Suprapubic skin (tissue), 4 donors: ENCODE data around the gene ZNF536. TPM values are rescaled to one million over a fixed set of nuclear protein-coding genes. Genes with fewer than 3 reads are reported as not detected.

ENCODE experiments used
- DNase-seq, 2 donors: peaks; one replicate each; pipeline ENCODE4 v3.0.0-alpha.2; 2019; ENCODE audit warnings: low spot score in 2 of 2
- H3K27ac ChIP-seq: fragments of 200-600 bp; sonication (generic); one replicate; pipeline ENCODE4 v1.5.1; 2019
- H3K27me3 ChIP-seq: fragments of 200-600 bp; sonication (generic); one replicate; pipeline ENCODE4 v1.5.1; 2019
- H3K36me3 ChIP-seq: fragments of 200-600 bp; sonication (generic); one replicate; pipeline ENCODE4 v1.5.1; 2019
- H3K4me1 ChIP-seq: fragments of 200-600 bp; sonication (generic); one replicate; pipeline ENCODE4 v1.5.1; 2019
- H3K4me3 ChIP-seq: fragments of 200-600 bp; sonication (generic); one replicate; pipeline ENCODE4 v1.5.1; 2019; ENCODE audit warnings: mild to moderate bottlenecking
- H3K9me3 ChIP-seq: fragments of 200-600 bp; sonication (generic); one replicate; pipeline ENCODE4 v1.5.1; 2019
- CTCF ChIP-seq, 2 donors: fragments of 200-600 bp in 1 of 2; fragments of 450-650 bp in 1 of 2; sonication (generic) in 1 of 2; IDR thresholded peaks; one replicate each; pipeline ENCODE4 v1.5.1; 2016 to 2019; ENCODE audit warnings: antibody characterized with exemption in 2 of 2, mild to moderate bottlenecking in 1 of 2, moderate library complexity in 1 of 2
- EP300 ChIP-seq: sonication (generic); formaldehyde crosslinking; IDR thresholded peaks from one replicate; pipeline ENCODE4 v1.6.1; 2017; ENCODE audit warnings: antibody characterized with exemption
- POLR2A ChIP-seq, 2 donors: fragments of 450-650 bp; IDR thresholded peaks; one replicate each; pipeline ENCODE4 v1.6.1; 2017; ENCODE audit warnings: antibody characterized with exemption in 2 of 2, mild to moderate bottlenecking in 2 of 2, moderate library complexity in 2 of 2
- POLR2AphosphoS5 ChIP-seq, 3 donors: sonication (generic); formaldehyde crosslinking; IDR thresholded peaks; one replicate each; pipeline ENCODE4 v1.6.1; 2017; ENCODE audit warnings: antibody characterized with exemption in 3 of 3
- WGBS: methylation state at CpG from one replicate; pipeline ENCODE4 v1.1.5; 2018; 5-methylcytosine and 5-hydroxymethylcytosine counted together
- total RNA-seq, 4 donors: library from RNA; depleted of rRNA; stranded (reverse); fragments of >200 nt; gene quantifications; one replicate each; pipeline ENCODE4 v1.1.0, GENCODE V29; 2016

Gene ZNF536
- total RNA-seq, 4 donors from 2014 or later: 0.10 to 1.5 (median 0.51) TPM

DNA sequence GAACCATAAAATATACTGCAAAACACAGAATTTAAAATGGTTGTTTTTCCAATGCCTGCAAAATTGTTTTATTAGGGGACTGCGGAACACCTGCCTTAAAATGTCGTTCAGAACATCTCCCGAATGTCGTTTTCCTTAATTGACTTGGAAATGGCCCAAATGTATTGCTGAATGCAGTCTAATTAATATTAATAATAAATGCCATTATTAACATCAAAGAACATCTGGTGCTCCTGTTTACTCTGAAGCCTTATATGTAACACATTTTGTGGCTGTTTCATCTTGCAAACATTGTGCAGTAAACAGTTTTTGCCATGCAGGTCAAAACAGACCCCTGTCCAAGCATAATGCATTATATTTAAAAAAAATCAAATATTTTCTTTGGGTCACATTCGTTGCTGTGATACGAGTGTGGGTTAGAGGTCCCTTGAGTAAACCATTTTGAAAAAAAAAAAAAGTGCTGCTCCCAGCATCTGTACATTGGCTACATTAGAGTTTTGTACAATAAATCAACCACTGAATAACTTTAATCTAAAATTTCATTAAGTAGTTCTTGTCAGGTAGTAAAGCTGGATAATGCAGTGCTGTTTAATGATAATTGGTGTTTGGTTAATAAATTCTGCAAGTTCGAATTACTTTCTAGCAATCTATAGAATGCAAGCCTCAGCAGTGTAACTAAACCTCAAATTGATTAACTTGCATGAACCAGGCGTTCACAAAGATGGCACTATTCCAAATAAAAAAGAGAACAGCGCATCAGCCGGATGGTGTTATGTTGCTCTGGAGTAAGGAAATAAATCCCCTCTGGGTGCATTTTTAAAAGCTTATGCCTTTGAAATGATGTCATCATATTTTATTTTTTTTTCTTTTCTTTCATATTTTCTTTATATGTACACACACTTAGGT is 140.2 kb downstream of the ZNF536 start:
- Histone ChIP-seq H3K4me1 (peaks cover 3% of the 10 kb centered on the region), H3K27ac (no peak overlapping the region), H3K36me3 (no peaks in the 10 kb centered on the region), H3K4me3 (no peak overlapping the region), H3K27me3 (peaks cover 7% of the 10 kb centered on the region), H3K9me3 (no peaks in the 10 kb centered on the region)
- no peak for TF ChIP-seq EP300
- no peak for DNase-seq
- WGBS: 34% methylated on average over 10 of the region's 10 CpGs

DNA sequence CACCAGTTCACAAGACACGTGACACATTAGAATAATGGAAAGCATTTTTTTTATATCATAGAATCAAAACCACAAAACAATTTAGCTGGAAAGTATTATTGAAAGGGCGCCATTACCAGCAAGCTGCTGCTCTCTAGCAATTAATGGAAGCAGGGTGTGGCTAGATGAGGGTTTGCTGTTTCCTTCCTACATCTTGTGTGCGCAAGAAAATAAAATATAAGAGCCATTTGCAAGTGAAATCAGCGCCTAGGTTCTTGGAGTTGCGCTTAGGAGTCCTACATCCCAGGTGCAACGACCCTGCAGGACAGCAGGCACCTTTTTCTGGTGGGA is 140.9 kb downstream of the ZNF536 start:
- Histone ChIP-seq H3K27me3 (peaks cover 6% of the 10 kb centered on the region), H3K36me3 (no peaks in the 10 kb centered on the region), H3K9me3 (no peaks in the 10 kb centered on the region), H3K27ac (no peak overlapping the region), H3K4me1 (peaks cover 3% of the 10 kb centered on the region), H3K4me3 (no peak overlapping the region)
- WGBS: 48% methylated on average over 6 of the region's 6 CpGs
- TF ChIP-seq POLR2AphosphoS5 (IDR thresholded peaks at IDR 0.05) (no peak), EP300 (no peak), CTCF (IDR thresholded peaks at IDR 0.05) (no peak), POLR2A (IDR thresholded peaks at IDR 0.05) (no peak)
- DNase-seq: no peak

GRCh38 chr19:30516111-30516510 is 143.9 kb downstream of the ZNF536 start:
- no peak for DNase-seq
- Histone ChIP-seq H3K36me3 (no peaks in the 10 kb centered on the region), H3K4me3 (no peak overlapping the region), H3K4me1 (peaks cover 3% of the 10 kb centered on the region), H3K9me3 (no peaks in the 10 kb centered on the region), H3K27ac (no peak overlapping the region), H3K27me3 (peaks cover 3% of the 10 kb centered on the region)
- 91% methylated on average over 6 of the region's 6 CpGs for WGBS
- TF ChIP-seq POLR2AphosphoS5 (IDR thresholded peaks at IDR 0.05): no peak
- no peak for TF ChIP-seq EP300
- TF ChIP-seq CTCF (IDR thresholded peaks at IDR 0.05): no peak
- no peak for TF ChIP-seq POLR2A (IDR thresholded peaks at IDR 0.05)

- DNase-seq: peak in 1 of 2 donors; percentile 26
- WGBS: 90% methylated on average over 17 of the region's 17 CpGs
- Histone ChIP-seq H3K27ac (no peak overlapping the region), H3K4me3 (no peak overlapping the region), H3K27me3 (peaks cover 3% of the 10 kb centered on the region), H3K36me3 (no peaks in the 10 kb centered on the region), H3K4me1 (peaks cover 3% of the 10 kb centered on the region), H3K9me3 (no peaks in the 10 kb centered on the region)
- TF ChIP-seq POLR2AphosphoS5 (IDR thresholded peaks at IDR 0.05): no peak
- TF ChIP-seq CTCF (IDR thresholded peaks at IDR 0.05): no peak
- TF ChIP-seq POLR2A (IDR thresholded peaks at IDR 0.05): no peak
- no peak for TF ChIP-seq EP300
Measured at GRCh38 chr19:30516531-30516930, 144.3 kb downstream of the ZNF536 start.

- peaks cover 3% of the 10 kb centered on the region for H3K27me3 ChIP-seq
- no peaks in the 10 kb centered on the region for H3K4me1 ChIP-seq
- H3K9me3 ChIP-seq: no peaks in the 10 kb centered on the region
- no peaks in the 10 kb centered on the region for H3K36me3 ChIP-seq
- peak in 1 of 2 donors; percentile 66 for DNase-seq
- no peak overlapping the region for H3K27ac ChIP-seq
- 81% methylated on average over 7 of the region's 13 CpGs for WGBS
- TF ChIP-seq POLR2AphosphoS5 (IDR thresholded peaks at IDR 0.05) (no peak), POLR2A (IDR thresholded peaks at IDR 0.05) (no peak), EP300 (no peak), CTCF (IDR thresholded peaks at IDR 0.05) (no peak)
- H3K4me3 ChIP-seq: no peak overlapping the region
Measured at GRCh38 chr19:30518965-30519606, 146.9 kb downstream of the ZNF536 start.
